WI38 (cell line): Measurements from ENCODE around the gene NFATC2.

Experiments
- H3K4me3 ChIP-seq: 2 replicates; pipeline ENCODE4 v1.5.1; 2011; ENCODE audit warnings: low read depth, mild to moderate bottlenecking, control low read depth, low read length
- TF ChIP-seq, protein P1 (sequence below): IDR thresholded peaks from 2 replicates; pipeline ENCODE4 v1.5.1; 2012; ENCODE audit warnings: low read depth, mild to moderate bottlenecking, control low read depth, low read length

NFATC2 gene

GRCh38 chr20:51542571-51543421 lies at the start of gene NFATC2:
NFATC2 (minus strand) TSS chr20:51542719; CDS start chr20:51542499, 220 bp downstream.
- no peak within 1 kb of the TSS for H3K4me3 ChIP-seq
- TF ChIP-seq, protein P1, sequence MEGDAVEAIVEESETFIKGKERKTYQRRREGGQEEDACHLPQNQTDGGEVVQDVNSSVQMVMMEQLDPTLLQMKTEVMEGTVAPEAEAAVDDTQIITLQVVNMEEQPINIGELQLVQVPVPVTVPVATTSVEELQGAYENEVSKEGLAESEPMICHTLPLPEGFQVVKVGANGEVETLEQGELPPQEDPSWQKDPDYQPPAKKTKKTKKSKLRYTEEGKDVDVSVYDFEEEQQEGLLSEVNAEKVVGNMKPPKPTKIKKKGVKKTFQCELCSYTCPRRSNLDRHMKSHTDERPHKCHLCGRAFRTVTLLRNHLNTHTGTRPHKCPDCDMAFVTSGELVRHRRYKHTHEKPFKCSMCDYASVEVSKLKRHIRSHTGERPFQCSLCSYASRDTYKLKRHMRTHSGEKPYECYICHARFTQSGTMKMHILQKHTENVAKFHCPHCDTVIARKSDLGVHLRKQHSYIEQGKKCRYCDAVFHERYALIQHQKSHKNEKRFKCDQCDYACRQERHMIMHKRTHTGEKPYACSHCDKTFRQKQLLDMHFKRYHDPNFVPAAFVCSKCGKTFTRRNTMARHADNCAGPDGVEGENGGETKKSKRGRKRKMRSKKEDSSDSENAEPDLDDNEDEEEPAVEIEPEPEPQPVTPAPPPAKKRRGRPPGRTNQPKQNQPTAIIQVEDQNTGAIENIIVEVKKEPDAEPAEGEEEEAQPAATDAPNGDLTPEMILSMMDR: no peak

GRCh38 chr20:51591871-51592270 lies 49.4 kb upstream of the NFATC2 start:
- TF ChIP-seq, protein P1: no peak
- H3K4me3 ChIP-seq: no peak overlapping the region

DNA sequence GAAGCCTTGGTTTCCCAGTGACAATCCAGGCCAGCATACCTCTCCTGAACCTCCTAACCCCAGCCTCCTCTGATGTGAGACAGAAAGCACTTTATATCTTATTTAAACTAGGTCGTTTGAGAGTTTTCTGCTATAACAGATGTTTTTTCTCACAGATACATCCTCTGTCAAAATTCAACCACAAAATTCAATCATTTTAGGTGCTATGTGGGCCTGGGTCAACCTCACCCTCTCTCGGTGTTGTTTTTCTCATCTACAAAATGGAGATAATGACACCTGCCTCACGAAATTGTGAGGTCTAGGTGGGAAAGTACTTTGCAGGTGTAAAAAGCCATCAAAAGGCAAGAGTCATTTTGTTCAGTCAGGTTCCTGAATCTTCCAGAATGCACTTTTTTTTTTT lies 46.2 kb upstream of the NFATC2 start:
- TF ChIP-seq, protein P1: no peak

DNA sequence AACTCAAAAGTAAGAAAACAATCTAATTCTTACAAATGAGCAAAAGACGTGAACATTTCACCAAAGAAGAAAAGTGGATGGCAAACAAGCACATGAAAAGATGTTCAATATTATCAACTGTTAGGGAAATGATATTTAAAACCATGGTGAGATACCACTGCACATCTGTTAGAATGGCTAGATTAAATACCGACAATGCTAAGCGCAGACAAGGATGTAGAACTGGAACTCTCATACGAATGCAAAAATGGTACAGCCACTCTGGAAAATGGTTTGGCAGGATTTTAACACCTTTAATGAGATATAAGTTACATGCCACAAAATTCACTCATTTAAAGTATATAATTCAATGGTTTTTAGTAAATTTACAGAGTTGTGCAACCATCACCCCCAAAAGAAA lies 44.6 kb upstream of the NFATC2 start:
- no peak overlapping the region for H3K4me3 ChIP-seq
- TF ChIP-seq, protein P1: no peak

More for the DNA sequence above, 46.2 kb upstream of the NFATC2 start:
- H3K4me3 ChIP-seq: no peak overlapping the region

DNA sequence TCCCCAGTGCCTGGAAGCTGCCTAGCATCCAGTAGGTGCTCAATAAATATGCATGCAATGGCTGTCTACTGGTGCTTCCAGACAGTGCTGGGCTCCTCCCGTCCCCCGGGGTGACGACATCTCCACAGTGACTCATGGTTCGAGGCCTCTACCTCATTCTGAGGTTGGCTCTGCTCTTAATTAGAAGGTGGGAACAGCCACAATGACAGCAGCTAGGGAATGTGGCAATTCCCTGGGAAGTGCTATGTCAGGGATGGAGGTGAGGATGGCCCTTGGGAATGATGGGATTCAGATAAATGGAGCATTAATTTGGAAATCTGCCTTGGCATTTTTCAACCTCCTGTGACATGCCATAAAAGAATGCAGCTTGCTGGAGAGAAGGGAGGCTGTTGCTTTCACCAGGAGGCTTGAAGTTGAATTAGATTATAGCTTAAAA lies 43.5 kb upstream of the NFATC2 start:
- TF ChIP-seq, protein P1: no peak
- no peak overlapping the region for H3K4me3 ChIP-seq

DNA sequence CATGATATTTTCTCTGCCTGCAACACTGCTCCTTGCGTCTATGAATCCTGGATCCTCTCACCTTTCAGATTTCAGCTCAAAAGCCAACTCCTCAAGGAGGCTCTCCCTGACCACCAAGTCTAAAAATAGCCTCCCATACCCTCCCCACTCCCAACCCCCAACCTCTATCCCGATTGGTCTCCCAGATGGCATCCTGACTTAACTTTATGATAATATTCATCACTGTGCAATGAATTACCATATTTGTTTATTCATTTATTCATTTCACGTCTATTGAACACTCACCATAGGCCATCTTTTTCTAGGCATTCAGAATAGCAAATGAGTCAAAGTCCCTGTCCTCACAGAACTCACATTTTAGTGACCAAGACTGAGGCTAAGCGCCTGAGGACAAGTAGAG lies 42.6 kb upstream of the NFATC2 start:
- TF ChIP-seq, protein P1: no peak
- no peak overlapping the region for H3K4me3 ChIP-seq

- TF ChIP-seq, protein P1: no peak
- H3K4me3 ChIP-seq: no peak overlapping the region
These were observed 42.2 kb upstream of the NFATC2 start for GRCh38 chr20:51584737-51585136.
